Mammary epithelial cell (primary cell): Measurements from ENCODE around the gene BPIFA3.

ENCODE experiments used
- EZH2 ChIP-seq: IDR thresholded peaks from 2 replicates; pipeline ENCODE4 v1.6.1; 2012; ENCODE audit warnings: low read length, inconsistent platforms, borderline replicate concordance
- TF ChIP-seq, protein P1 (sequence below), 2 donors: IDR thresholded peaks in 1 of 2; conservative IDR thresholded peaks in 1 of 2; 2 replicates each; pipeline ENCODE4 v1.5.1; 2011 to 2012; ENCODE audit warnings: inconsistent platforms in 2 of 2, low read length in 2 of 2, mild to moderate bottlenecking in 2 of 2, control low read depth in 1 of 2, low read depth in 1 of 2; ENCODE audit not compliant: insufficient read depth in 1 of 2; ENCODE audit errors: extremely low read depth in 1 of 2

DNA sequence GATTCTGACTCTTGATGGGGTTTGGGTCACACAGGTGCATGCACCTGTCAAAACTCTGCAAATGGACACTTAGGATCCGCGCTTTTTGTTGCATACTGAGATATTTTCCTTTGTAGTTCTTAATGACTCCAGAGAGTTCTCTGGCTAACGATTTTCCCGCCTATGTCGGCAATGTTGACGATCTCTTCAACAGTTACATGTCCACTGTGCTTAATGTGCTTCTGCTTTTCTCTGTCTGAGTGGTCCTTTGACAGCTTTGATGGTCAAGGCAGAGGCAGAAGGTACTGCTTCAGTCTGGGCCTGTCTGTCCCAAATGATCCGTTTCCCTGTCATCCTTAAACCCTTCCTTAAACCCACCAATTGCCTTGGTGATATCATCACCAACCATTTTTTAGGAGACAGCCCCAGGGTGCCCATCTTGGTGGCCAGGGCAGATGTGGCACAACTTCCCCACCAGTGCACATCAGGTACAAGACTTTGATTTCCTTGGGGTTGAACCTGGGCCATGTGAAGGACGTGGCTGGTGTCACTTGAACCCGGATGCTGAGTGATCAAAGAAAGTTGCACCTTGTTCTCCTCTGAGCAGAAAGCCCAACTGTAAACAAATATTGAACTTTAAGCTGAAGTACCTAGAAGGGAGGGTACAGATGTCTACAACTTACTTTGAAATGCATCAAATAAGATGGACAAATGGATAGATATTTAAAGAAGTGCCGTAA, 55.2 kb downstream of the BPIFA3 start:
- TF ChIP-seq, protein P1, sequence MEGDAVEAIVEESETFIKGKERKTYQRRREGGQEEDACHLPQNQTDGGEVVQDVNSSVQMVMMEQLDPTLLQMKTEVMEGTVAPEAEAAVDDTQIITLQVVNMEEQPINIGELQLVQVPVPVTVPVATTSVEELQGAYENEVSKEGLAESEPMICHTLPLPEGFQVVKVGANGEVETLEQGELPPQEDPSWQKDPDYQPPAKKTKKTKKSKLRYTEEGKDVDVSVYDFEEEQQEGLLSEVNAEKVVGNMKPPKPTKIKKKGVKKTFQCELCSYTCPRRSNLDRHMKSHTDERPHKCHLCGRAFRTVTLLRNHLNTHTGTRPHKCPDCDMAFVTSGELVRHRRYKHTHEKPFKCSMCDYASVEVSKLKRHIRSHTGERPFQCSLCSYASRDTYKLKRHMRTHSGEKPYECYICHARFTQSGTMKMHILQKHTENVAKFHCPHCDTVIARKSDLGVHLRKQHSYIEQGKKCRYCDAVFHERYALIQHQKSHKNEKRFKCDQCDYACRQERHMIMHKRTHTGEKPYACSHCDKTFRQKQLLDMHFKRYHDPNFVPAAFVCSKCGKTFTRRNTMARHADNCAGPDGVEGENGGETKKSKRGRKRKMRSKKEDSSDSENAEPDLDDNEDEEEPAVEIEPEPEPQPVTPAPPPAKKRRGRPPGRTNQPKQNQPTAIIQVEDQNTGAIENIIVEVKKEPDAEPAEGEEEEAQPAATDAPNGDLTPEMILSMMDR (conservative IDR thresholded peaks at IDR 0.05 in 1 of 2, IDR thresholded peaks at IDR 0.05 in 1 of 2; ENCODE audit: extremely low read depth in 1 of 2, insufficient read depth in 1 of 2, low read depth in 1 of 2, low read length in 2 of 2) = no peak
- no peak for TF ChIP-seq EZH2
